Smooth muscle cell (in vitro differentiated cells): Measurements from ENCODE around the gene GNAS. TPM values are rescaled to one million over a fixed set of nuclear protein-coding genes. Genes with fewer than 3 reads are reported as not detected.

ENCODE experiments used
- DNase-seq: peaks from one replicate; lab custom pipeline; 2025; ENCODE audit not compliant: unreplicated experiment; lab: John Stamatoyannopoulos, UW
- H2AFZ ChIP-seq: fragments of 200-600 bp; sonication (generic); 2 replicates; pipeline ENCODE4 v1.6.0; 2016; ENCODE audit warnings: antibody characterized with exemption, low read depth, mild to moderate bottlenecking
- H3F3A ChIP-seq: fragments of 200-600 bp; sonication (generic); 2 replicates; pipeline ENCODE4 v1.6.0; 2017; ENCODE audit warnings: antibody characterized with exemption, low read depth
- H3K27ac ChIP-seq: fragments of 200-600 bp; sonication (generic); 2 replicates; pipeline ENCODE4 v1.5.1; 2016; ENCODE audit warnings: low read depth, mild to moderate bottlenecking
- H3K27me3 ChIP-seq: fragments of 200-600 bp; sonication (generic); 2 replicates; pipeline ENCODE4 v1.6.1; 2016; ENCODE audit warnings: low read depth, mild to moderate bottlenecking
- H3K36me3 ChIP-seq: fragments of 200-600 bp; sonication (generic); 2 replicates; pipeline ENCODE4 v1.5.1; 2016; ENCODE audit warnings: low read depth
- H3K4me1 ChIP-seq: fragments of 200-600 bp; sonication (generic); 2 replicates; pipeline ENCODE4 v1.5.1; 2016; ENCODE audit warnings: low read depth
- H3K4me2 ChIP-seq: fragments of 200-600 bp; sonication (generic); 2 replicates; pipeline ENCODE4 v1.6.0; 2016; ENCODE audit warnings: mild to moderate bottlenecking
- H3K4me3 ChIP-seq: fragments of 200-600 bp; sonication (generic); 2 replicates; pipeline ENCODE4 v1.5.1; 2016; ENCODE audit warnings: mild to moderate bottlenecking
- H3K79me2 ChIP-seq: fragments of 200-600 bp; sonication (generic); 2 replicates; pipeline ENCODE4 v1.6.0; 2016; ENCODE audit warnings: low read depth, mild to moderate bottlenecking
- H3K9ac ChIP-seq: fragments of 200-600 bp; sonication (generic); 2 replicates; pipeline ENCODE4 v1.6.0; 2016; ENCODE audit warnings: low read depth
- H3K9me3 ChIP-seq: fragments of 200-600 bp; sonication (generic); replicated peaks from 2 replicates; pipeline ENCODE4 v1.5.1; 2016; ENCODE audit warnings: low read depth
- H4K20me1 ChIP-seq: fragments of 200-600 bp; sonication (generic); 2 replicates; pipeline ENCODE4 v1.6.0; 2016; ENCODE audit warnings: low read depth
- WGBS: methylation state at CpG from one replicate; pipeline ENCODE4 v1.1.7; 2016; ENCODE audit warnings: low lambda C conversion rate; 5-methylcytosine and 5-hydroxymethylcytosine counted together
- polyA plus RNA-seq: library from polyadenylated mRNA; unstranded; fragments of >200 nt; fragmentation: Nextera tagmentation; extraction: Ambion mirVana; gene quantifications from 2 replicates; pipeline ENCODE4 v1.2.1, GENCODE V29; 2016
- total RNA-seq: library from RNA; depleted of rRNA; stranded (reverse); fragments of >200 nt; gene quantifications from 2 replicates; pipeline ENCODE4 v1.2.3, GENCODE V29; 2014
- TF ChIP-seq, protein P1 (sequence below): fragments of 200-600 bp; sonication (generic); IDR thresholded peaks from 2 replicates; pipeline ENCODE4 v1.5.1; 2017; ENCODE audit warnings: borderline replicate concordance, mild to moderate bottlenecking, antibody characterized with exemption; ENCODE audit not compliant: insufficient read depth, poor library complexity, severe bottlenecking

GNAS gene
- total and polyA plus RNA-seq, 2 experiments from 2014 or later: 1,240 to 1,914 TPM

DNA sequence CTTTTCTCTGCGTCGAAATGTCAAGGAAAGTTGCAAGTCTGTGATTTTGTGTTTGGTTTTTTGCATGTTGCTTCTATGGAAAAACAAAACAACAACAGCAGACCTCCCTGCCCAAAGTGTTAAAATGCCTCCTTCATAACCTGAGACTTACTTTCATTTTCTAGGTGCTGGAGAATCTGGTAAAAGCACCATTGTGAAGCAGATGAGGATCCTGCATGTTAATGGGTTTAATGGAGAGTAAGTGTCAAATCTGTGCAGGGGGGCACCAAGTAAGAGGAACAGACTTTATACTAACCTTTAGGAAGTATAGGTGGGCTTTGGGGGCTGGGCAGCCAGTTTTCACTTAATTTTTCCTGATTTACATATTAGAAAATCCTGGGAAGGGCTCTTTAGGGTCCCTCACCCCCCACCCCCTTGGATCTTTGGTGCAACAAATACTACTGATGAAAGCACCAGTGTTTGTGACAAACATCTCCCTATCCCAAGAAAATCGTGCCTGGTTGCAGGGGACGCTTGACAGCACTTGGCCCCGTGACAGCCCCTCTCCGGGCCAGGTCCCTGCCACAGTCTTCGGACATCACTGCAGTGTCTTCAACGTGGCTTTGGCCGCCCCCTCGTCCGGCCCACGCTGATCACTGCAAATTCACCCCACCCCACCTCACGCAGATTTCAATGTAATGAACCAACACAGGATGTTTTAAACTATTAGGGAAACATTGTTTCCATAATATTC, 43.1 kb downstream of the GNAS start:
- no peaks in the 10 kb centered on the region for H3K9me3 ChIP-seq
- H3K4me2 ChIP-seq: peak overlapping the region; percentile 96
- peaks cover 86% of the 10 kb centered on the region for H3K79me2 ChIP-seq
- 69% methylated on average over 13 of the region's 13 CpGs for WGBS
- H3K4me3 ChIP-seq: peak overlapping the region; percentile 100
- TF ChIP-seq, protein P1, sequence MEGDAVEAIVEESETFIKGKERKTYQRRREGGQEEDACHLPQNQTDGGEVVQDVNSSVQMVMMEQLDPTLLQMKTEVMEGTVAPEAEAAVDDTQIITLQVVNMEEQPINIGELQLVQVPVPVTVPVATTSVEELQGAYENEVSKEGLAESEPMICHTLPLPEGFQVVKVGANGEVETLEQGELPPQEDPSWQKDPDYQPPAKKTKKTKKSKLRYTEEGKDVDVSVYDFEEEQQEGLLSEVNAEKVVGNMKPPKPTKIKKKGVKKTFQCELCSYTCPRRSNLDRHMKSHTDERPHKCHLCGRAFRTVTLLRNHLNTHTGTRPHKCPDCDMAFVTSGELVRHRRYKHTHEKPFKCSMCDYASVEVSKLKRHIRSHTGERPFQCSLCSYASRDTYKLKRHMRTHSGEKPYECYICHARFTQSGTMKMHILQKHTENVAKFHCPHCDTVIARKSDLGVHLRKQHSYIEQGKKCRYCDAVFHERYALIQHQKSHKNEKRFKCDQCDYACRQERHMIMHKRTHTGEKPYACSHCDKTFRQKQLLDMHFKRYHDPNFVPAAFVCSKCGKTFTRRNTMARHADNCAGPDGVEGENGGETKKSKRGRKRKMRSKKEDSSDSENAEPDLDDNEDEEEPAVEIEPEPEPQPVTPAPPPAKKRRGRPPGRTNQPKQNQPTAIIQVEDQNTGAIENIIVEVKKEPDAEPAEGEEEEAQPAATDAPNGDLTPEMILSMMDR: no peak
- peak overlapping the region; percentile 100 for H3K27ac ChIP-seq
- H4K20me1 ChIP-seq: peaks cover 82% of the 10 kb centered on the region
- H3K27me3 ChIP-seq: no peaks in the 10 kb centered on the region
- H2AFZ ChIP-seq: no peak overlapping the region
- no peak overlapping the region for H3K9ac ChIP-seq
- H3K36me3 ChIP-seq: peaks cover 3% of the 10 kb centered on the region
- peaks cover 19% of the 10 kb centered on the region for H3F3A ChIP-seq
- no peak for DNase-seq
- peaks cover 66% of the 10 kb centered on the region for H3K4me1 ChIP-seq

DNA sequence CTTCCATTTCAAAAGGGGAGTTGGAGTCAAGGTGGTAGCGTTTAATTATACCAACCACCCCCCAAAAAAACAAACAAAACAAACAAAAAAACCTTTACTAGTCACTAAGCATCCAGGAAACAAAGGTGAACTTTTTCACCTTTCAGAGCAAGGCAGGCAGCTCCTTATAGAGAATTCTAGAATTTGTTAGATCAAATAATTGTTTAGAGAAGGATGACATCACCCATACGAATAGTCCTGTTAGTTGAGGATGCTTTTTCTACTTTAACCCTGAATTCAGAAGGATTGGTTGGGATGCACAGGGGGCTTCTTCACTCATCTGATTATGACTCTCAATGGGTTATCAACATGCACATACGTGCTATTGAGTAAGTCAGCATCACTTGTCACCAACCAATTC, 44.3 kb downstream of the GNAS start:
- Histone ChIP-seq H3K9ac (no peak overlapping the region), H3K79me2 (peaks cover 98% of the 10 kb centered on the region), H3K27ac (peak overlapping the region; percentile 28), H3K9me3 (no peaks in the 10 kb centered on the region), H3K4me1 (peaks cover 73% of the 10 kb centered on the region), H3F3A (peaks cover 19% of the 10 kb centered on the region), H3K27me3 (no peaks in the 10 kb centered on the region), H3K4me3 (no peak overlapping the region), H3K36me3 (peaks cover 3% of the 10 kb centered on the region), H4K20me1 (peaks cover 94% of the 10 kb centered on the region), H2AFZ (no peak overlapping the region), H3K4me2 (no peak overlapping the region)
- TF ChIP-seq, protein P1: no peak
- 85% methylated on average over 3 of the region's 3 CpGs for WGBS
- DNase-seq: no peak

DNA sequence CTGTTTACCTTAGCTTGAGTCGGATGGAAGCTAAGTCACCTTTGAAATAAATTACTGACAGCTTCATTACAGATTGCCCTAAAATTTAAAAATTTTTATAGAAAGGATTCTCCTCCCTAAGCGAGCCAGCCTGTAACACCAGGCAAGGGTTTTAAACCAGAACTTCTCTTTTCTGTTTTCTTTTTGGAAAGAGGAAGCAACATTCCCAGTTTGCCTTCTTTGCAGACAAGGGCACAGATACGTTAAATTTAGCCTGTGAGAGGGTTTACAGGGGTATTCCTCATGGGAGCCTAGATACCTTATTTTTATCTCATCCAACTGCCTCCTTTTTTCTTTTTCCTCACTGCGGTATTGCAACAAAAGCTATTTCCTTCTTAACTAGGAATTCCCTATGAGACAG, 45.0 kb downstream of the GNAS start:
- Histone ChIP-seq H3K9ac (no peak overlapping the region), H3K9me3 (no peaks in the 10 kb centered on the region), H3K4me3 (peak overlapping the region; percentile 14), H4K20me1 (peaks cover 100% of the 10 kb centered on the region), H3K4me1 (peaks cover 73% of the 10 kb centered on the region), H2AFZ (no peak overlapping the region), H3F3A (peaks cover 19% of the 10 kb centered on the region), H3K4me2 (no peak overlapping the region), H3K79me2 (peaks cover 100% of the 10 kb centered on the region), H3K27ac (peak overlapping the region; percentile 46), H3K27me3 (no peaks in the 10 kb centered on the region), H3K36me3 (peaks cover 3% of the 10 kb centered on the region)
- WGBS: 70% methylated on average over 4 of the region's 4 CpGs
- TF ChIP-seq, protein P1: no peak
- DNase-seq: no peak
